GM15510 (cell line): Measurements from ENCODE around the gene SEMA4D.

Source experiments
- POLR2A ChIP-seq: IDR thresholded peaks from 3 replicates; pipeline ENCODE4 v1.6.1; 2011; ENCODE audit warnings: borderline replicate concordance; ENCODE audit not compliant: insufficient read length; ENCODE audit errors: extremely low read depth

SEMA4D gene

GRCh38 chr9:89533411-89534095 lies 35.6 kb upstream of the SEMA4D start:
- TF ChIP-seq POLR2A = no peak

GRCh38 chr9:89532944-89533343 lies 35.0 kb upstream of the SEMA4D start:
- TF ChIP-seq POLR2A = no peak

- TF ChIP-seq POLR2A = no peak
Observed at GRCh38 chr9:89532478-89532877, 34.6 kb upstream of the SEMA4D start.

GRCh38 chr9:89531766-89532165 lies 33.9 kb upstream of the SEMA4D start:
- no peak for TF ChIP-seq POLR2A

GRCh38 chr9:89530726-89531125 lies 32.8 kb upstream of the SEMA4D start:
- TF ChIP-seq POLR2A = no peak

- TF ChIP-seq POLR2A = no peak
Observed at GRCh38 chr9:89529243-89530035, 31.5 kb upstream of the SEMA4D start.

- TF ChIP-seq POLR2A = no peak
Observed at GRCh38 chr9:89528540-89528939, 30.6 kb upstream of the SEMA4D start.

- TF ChIP-seq POLR2A = no peak
Observed at GRCh38 chr9:89528131-89528530, 30.2 kb upstream of the SEMA4D start.

- no peak for TF ChIP-seq POLR2A
Observed at GRCh38 chr9:89527084-89527483, 29.2 kb upstream of the SEMA4D start.

- TF ChIP-seq POLR2A = no peak
Observed at GRCh38 chr9:89526667-89527066, 28.8 kb upstream of the SEMA4D start.

GRCh38 chr9:89525446-89526374 lies 27.8 kb upstream of the SEMA4D start:
- no peak for TF ChIP-seq POLR2A

GRCh38 chr9:89524963-89525362 lies 27.1 kb upstream of the SEMA4D start:
- TF ChIP-seq POLR2A = no peak

GRCh38 chr9:89523948-89524347 lies 26.0 kb upstream of the SEMA4D start:
- no peak for TF ChIP-seq POLR2A

GRCh38 chr9:89522959-89523285 lies 25.0 kb upstream of the SEMA4D start:
- TF ChIP-seq POLR2A = no peak
